HEK293T (cell line): ENCODE results near the gene MYO9A.

Experiments used
- CTCF ChIA-PET: fragments of 350-600 bp; formaldehyde crosslinking; extraction: SDS; loops from one replicate; lab custom pipeline; 2021; ENCODE audit warnings: antibody characterized with exemption, inconsistent platforms; lab: Yijun Ruan, JAX
- POLR2A ChIA-PET: fragments of 350-600 bp; formaldehyde crosslinking; extraction: SDS; loops from one replicate; lab custom pipeline; 2020; ENCODE audit warnings: antibody characterized with exemption, inconsistent platforms; lab: Yijun Ruan, JAX
- DNase-seq: peaks from one replicate; pipeline ENCODE4 v3.0.0; 2012; ENCODE audit warnings: mixed read lengths; ENCODE audit errors: extremely low spot score
- ARNT ChIP-seq: fragments of 450-650 bp; IDR thresholded peaks from 2 replicates; pipeline ENCODE4 v1.6.1; 2017; ENCODE audit warnings: mild to moderate bottlenecking
- BHLHE40 ChIP-seq: fragments of 450-650 bp; IDR thresholded peaks from 2 replicates; pipeline ENCODE4 v1.6.1; 2016; ENCODE audit warnings: mild to moderate bottlenecking, moderate library complexity, borderline replicate concordance
- CTBP1 ChIP-seq: fragments of 450-650 bp; IDR thresholded peaks from 2 replicates; pipeline ENCODE4 v1.6.1; 2016; ENCODE audit warnings: borderline replicate concordance
- ELF4 ChIP-seq: fragments of 450-650 bp; IDR thresholded peaks from 2 replicates; pipeline ENCODE4 v1.6.1; 2017; ENCODE audit warnings: antibody characterized with exemption
- FOXA1 ChIP-seq: fragments of 450-650 bp; IDR thresholded peaks from 2 replicates; pipeline ENCODE4 v1.6.1; 2016; ENCODE audit warnings: mild to moderate bottlenecking
- FOXK2 ChIP-seq: fragments of 450-650 bp; IDR thresholded peaks from 2 replicates; pipeline ENCODE4 v1.6.1; 2016; ENCODE audit warnings: mild to moderate bottlenecking
- FOXM1 ChIP-seq: fragments of 450-650 bp; IDR thresholded peaks from 2 replicates; pipeline ENCODE4 v1.6.1; 2017; ENCODE audit warnings: mild to moderate bottlenecking, borderline replicate concordance
- HDGF ChIP-seq: fragments of 450-650 bp; IDR thresholded peaks from 2 replicates; pipeline ENCODE4 v1.6.1; 2017; ENCODE audit warnings: antibody characterized with exemption, borderline replicate concordance
- L3MBTL2 ChIP-seq: fragments of 450-650 bp; conservative IDR thresholded peaks from 2 replicates; pipeline ENCODE4 v1.6.1; 2016; ENCODE audit warnings: mild to moderate bottlenecking
- LEF1 ChIP-seq: fragments of 450-650 bp; IDR thresholded peaks from 2 replicates; pipeline ENCODE4 v1.6.1; 2017; ENCODE audit warnings: mild to moderate bottlenecking, borderline replicate concordance
- NFRKB ChIP-seq: fragments of 450-650 bp; IDR thresholded peaks from 2 replicates; pipeline ENCODE4 v1.6.1; 2016; ENCODE audit warnings: mild to moderate bottlenecking, moderate library complexity
- PKNOX1 ChIP-seq: fragments of 450-650 bp; IDR thresholded peaks from 2 replicates; pipeline ENCODE4 v1.6.1; 2016
- SP1 ChIP-seq: fragments of 450-650 bp; IDR thresholded peaks from 2 replicates; pipeline ENCODE4 v1.6.1; 2017
- SUZ12 ChIP-seq: fragments of 450-650 bp; IDR thresholded peaks from 2 replicates; pipeline ENCODE4 v1.6.1; 2016; ENCODE audit warnings: mild to moderate bottlenecking
- TARDBP ChIP-seq: fragments of 450-650 bp; IDR thresholded peaks from 2 replicates; pipeline ENCODE4 v1.6.1; 2016
- ZNF384 ChIP-seq: fragments of 450-650 bp; IDR thresholded peaks from 2 replicates; pipeline ENCODE4 v1.6.1; 2016

The MYO9A gene

GRCh38 chr15:71925145-71925544, 192.8 kb downstream of the MYO9A start:
- CTCF ChIA-PET: no interaction called here
- POLR2A ChIA-PET: no interaction called here

GRCh38 chr15:71921191-71921590, 196.8 kb downstream of the MYO9A start:
- no peak for DNase-seq
- TF ChIP-seq FOXA1: no peak
- TF ChIP-seq SUZ12: no peak
- no peak for TF ChIP-seq SP1
- TF ChIP-seq ZNF384: no peak
- TF ChIP-seq FOXM1: no peak
- no peak for TF ChIP-seq TARDBP
- no peak for TF ChIP-seq LEF1
- POLR2A ChIA-PET: no interaction called here
- CTCF ChIA-PET: no interaction called here

More at GRCh38 chr15:71925145-71925544, 192.8 kb downstream of the MYO9A start:
- TF ChIP-seq FOXM1: no peak
- TF ChIP-seq TARDBP: no peak
- no peak for TF ChIP-seq BHLHE40
- TF ChIP-seq LEF1: no peak
- TF ChIP-seq CTBP1: no peak
- no peak for TF ChIP-seq NFRKB
- no peak for TF ChIP-seq FOXA1
- no peak for TF ChIP-seq PKNOX1
- TF ChIP-seq SUZ12: no peak
- TF ChIP-seq L3MBTL2: no peak
- TF ChIP-seq FOXK2: no peak
- TF ChIP-seq ZNF384: no peak
- no peak for TF ChIP-seq HDGF
- TF ChIP-seq ELF4: no peak
- DNase-seq: no peak

GRCh38 chr15:71920573-71920972, 197.4 kb downstream of the MYO9A start:
- TF ChIP-seq FOXK2 (no peak), L3MBTL2 (no peak), HDGF (no peak), CTBP1 (no peak), PKNOX1 (no peak), BHLHE40 (no peak), TARDBP (no peak)
- POLR2A ChIA-PET: no interaction called here
- no peak for DNase-seq
- CTCF ChIA-PET: no interaction called here

GRCh38 chr15:71916834-71917233, 201.1 kb downstream of the MYO9A start:
- ChIA-PET POLR2A (no interaction called here), CTCF (no interaction called here)
- TF ChIP-seq TARDBP (no peak), HDGF (no peak), ZNF384 (no peak), FOXK2 (no peak), PKNOX1 (no peak), CTBP1 (no peak), LEF1 (no peak), FOXA1 (no peak), BHLHE40 (no peak), L3MBTL2 (no peak)
- DNase-seq: no peak

- ChIA-PET POLR2A (no interaction called here), CTCF (no interaction called here)
- no peak for DNase-seq
- TF ChIP-seq SP1 (no peak), HDGF (no peak), FOXK2 (no peak), ELF4 (no peak), ARNT (no peak), LEF1 (no peak), PKNOX1 (no peak)
Observed at GRCh38 chr15:71914092-71914491, 203.9 kb downstream of the MYO9A start.

- TF ChIP-seq CTBP1: no peak
- no peak for TF ChIP-seq NFRKB
- no peak for TF ChIP-seq SP1
- TF ChIP-seq L3MBTL2: no peak
- no peak for TF ChIP-seq ARNT
- no peak for TF ChIP-seq ZNF384
- TF ChIP-seq FOXK2: no peak
- TF ChIP-seq LEF1: no peak
- TF ChIP-seq BHLHE40: no peak
- TF ChIP-seq HDGF: no peak
- no peak for TF ChIP-seq FOXM1
- no peak for TF ChIP-seq FOXA1
- TF ChIP-seq SUZ12: no peak
- no peak for TF ChIP-seq ELF4
- TF ChIP-seq PKNOX1: no peak
- CTCF ChIA-PET: no interaction called here
- POLR2A ChIA-PET: no interaction called here
- DNase-seq: no peak
Observed at GRCh38 chr15:71899674-71900073, 218.3 kb downstream of the MYO9A start.
